ENCODE data around the gene KDELR3. TPM values are rescaled to one million over a fixed set of nuclear protein-coding genes. Genes with fewer than 3 reads are reported as not detected.

The KDELR3 gene
- total and polyA plus RNA-seq, 12 donors = 3.7 to 18.0 (median 8.7) TPM

- peak; percentile 61 to 84 (median 75) for DNase-seq
- 0 to 1% (median 1%) methylated on average over 22 to 35 of the region's 35 CpGs for WGBS, 4 donors
- Histone ChIP-seq H3K27me3 (no peaks in the 10 kb centered on the region), H3K36me3 (replicated peaks in 1 of 2) (peaks cover 0 to 28% of the 10 kb centered on the region in 2 donors), H3K27ac (peak overlapping the region; percentile 91 to 100 (median 99)), H3K4me3 (peak overlapping the region; percentile 19 to 83 (median 74)), H3K4me1 (replicated peaks in 1 of 2) (peaks cover 19 to 42% of the 10 kb centered on the region in 2 donors), H3K9me3 (replicated peaks in 1 of 3) (no peaks in the 10 kb centered on the region)
- intact Hi-C loops (cut with DNase I) = no loop called here
- peak in 1 of 2 donors; percentile 32 for TF ChIP-seq POLR2A (IDR thresholded peaks at IDR 0.05)
- TF ChIP-seq, protein P1, sequence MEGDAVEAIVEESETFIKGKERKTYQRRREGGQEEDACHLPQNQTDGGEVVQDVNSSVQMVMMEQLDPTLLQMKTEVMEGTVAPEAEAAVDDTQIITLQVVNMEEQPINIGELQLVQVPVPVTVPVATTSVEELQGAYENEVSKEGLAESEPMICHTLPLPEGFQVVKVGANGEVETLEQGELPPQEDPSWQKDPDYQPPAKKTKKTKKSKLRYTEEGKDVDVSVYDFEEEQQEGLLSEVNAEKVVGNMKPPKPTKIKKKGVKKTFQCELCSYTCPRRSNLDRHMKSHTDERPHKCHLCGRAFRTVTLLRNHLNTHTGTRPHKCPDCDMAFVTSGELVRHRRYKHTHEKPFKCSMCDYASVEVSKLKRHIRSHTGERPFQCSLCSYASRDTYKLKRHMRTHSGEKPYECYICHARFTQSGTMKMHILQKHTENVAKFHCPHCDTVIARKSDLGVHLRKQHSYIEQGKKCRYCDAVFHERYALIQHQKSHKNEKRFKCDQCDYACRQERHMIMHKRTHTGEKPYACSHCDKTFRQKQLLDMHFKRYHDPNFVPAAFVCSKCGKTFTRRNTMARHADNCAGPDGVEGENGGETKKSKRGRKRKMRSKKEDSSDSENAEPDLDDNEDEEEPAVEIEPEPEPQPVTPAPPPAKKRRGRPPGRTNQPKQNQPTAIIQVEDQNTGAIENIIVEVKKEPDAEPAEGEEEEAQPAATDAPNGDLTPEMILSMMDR (IDR thresholded peaks at IDR 0.05) = no peak
These were observed 37.0 kb downstream of the KDELR3 start for GRCh38 chr22:38504731-38505540.

- Histone ChIP-seq H3K36me3 (replicated peaks in 1 of 2) (peaks cover 0 to 21% of the 10 kb centered on the region in 2 donors), H3K9me3 (replicated peaks in 1 of 3) (no peaks in the 10 kb centered on the region), H3K4me1 (replicated peaks in 1 of 2) (peaks cover 19 to 42% of the 10 kb centered on the region in 2 donors), H3K27ac (peak overlapping the region; percentile 91 to 100 (median 99)), H3K27me3 (no peaks in the 10 kb centered on the region), H3K4me3 (peak overlapping the region; percentile 19 to 83 (median 74))
- TF ChIP-seq POLR2A (IDR thresholded peaks at IDR 0.05) = peak; percentile 80 to 83
- TF ChIP-seq, protein P1 (IDR thresholded peaks at IDR 0.05) = no peak
- peak; percentile 77 to 88 (median 84) for DNase-seq
- WGBS, 4 donors = 0 to 1% (median 0%) methylated on average over 32 to 68 of the region's 69 CpGs
- intact Hi-C loops (cut with DNase I) = no loop called here
These were observed 37.7 kb downstream of the KDELR3 start for GRCh38 chr22:38505541-38506117.

- Histone ChIP-seq H3K4me1 (replicated peaks in 1 of 2) (peaks cover 19 to 36% of the 10 kb centered on the region in 2 donors), H3K9me3 (replicated peaks in 1 of 3) (no peaks in the 10 kb centered on the region), H3K27ac (peak within 1 kb of the TSS; percentile 96 to 100 (median 99)), H3K4me3 (peak within 1 kb of the TSS; percentile 19 to 83 (median 74)), H3K27me3 (no peaks in the 10 kb centered on the region), H3K36me3 (replicated peaks in 1 of 2) (peaks cover 0 to 16% of the 10 kb centered on the region in 2 donors)
- WGBS, 4 donors = 0 to 1% (median 0%) methylated on average over 43 to 83 of the region's 83 CpGs
- peak; percentile 93 to 99 (median 96) for DNase-seq
- intact Hi-C loops (cut with DNase I) = no loop called here
- peak; percentile 43 to 67 for TF ChIP-seq POLR2A (IDR thresholded peaks at IDR 0.05)
- TF ChIP-seq, protein P1 (IDR thresholded peaks at IDR 0.05) = peak in 3 of 6 experiments; percentile 1 to 40 (median 8)
These were observed 38.4 kb downstream of the KDELR3 start, which contains the start of gene DDX17 for GRCh38 chr22:38506118-38506962. Gene DDX17, minus strand, starts transcription at chr22:38506311.
